GM18499 (cell line): ENCODE data around the gene ARHGAP6.
A peak's percentile ranks its signal among the peaks of the same experiment; 100 is the strongest.

Experiments
- ATAC-seq: cut with Tn5 transposase; IDR thresholded peaks from one replicate; pipeline ENCODE4 v1.9.1; 2021; ENCODE audit warnings: moderate number of reproducible peaks; ENCODE audit not compliant: insufficient read depth, unreplicated experiment

Gene ARHGAP6

DNA sequence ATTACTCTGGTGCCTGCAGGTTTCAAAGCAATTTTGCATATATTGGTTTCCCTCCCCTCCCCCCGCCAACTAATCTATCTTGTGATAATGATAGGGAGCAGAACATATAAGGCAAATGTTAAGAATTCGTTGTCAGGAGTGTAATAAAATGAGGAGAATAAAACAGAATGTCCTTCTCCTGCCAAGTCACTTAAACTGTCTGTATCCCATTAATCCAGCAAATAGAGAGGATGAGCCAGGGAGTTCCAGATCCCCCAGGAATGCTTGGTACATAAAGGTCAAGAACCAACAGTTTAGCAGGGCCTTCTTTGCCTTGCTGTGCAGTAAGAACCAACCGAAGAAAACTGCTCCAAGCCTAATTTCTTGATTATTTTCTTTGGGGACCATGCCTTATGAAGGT is 231.1 kb downstream of the ARHGAP6 start:
- no peak for ATAC-seq

DNA sequence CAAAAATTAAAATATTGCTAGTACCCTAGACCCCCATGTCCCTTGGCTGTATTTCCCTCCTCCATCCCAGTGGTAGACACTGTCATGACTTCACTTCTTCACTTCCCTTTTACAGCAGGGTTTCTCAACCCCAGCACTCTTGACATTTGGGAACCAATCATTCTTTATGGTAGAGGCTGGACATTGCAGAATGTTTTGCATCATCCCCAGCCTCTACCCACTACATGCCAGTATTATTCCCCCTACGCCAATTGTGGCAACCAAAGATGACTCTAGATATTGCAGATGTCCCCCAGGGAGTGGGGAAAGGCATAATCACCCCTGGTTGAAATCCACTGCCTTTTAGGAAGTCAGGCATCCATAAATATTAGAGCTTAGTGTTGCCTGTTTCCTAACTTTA is 233.9 kb downstream of the ARHGAP6 start:
- no peak for ATAC-seq

DNA sequence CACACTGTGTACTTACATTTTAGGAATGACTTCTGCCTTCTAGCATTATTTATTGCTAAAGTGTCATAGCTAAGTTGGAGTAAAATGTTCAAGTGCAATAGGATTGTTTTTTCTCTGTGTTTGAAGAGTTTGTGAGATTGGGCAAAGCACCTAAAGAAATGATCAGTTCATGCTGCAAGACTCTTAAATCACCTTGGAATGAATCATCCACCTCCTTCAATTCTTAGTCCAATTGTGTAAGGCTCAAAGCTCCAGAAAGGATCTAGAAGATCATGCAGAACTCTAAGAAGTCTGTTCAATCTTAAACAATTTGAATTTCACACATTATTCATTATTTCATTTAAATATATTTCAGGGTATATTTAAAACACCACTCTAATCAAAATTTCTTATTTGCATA is 235.4 kb downstream of the ARHGAP6 start:
- ATAC-seq = no peak

DNA sequence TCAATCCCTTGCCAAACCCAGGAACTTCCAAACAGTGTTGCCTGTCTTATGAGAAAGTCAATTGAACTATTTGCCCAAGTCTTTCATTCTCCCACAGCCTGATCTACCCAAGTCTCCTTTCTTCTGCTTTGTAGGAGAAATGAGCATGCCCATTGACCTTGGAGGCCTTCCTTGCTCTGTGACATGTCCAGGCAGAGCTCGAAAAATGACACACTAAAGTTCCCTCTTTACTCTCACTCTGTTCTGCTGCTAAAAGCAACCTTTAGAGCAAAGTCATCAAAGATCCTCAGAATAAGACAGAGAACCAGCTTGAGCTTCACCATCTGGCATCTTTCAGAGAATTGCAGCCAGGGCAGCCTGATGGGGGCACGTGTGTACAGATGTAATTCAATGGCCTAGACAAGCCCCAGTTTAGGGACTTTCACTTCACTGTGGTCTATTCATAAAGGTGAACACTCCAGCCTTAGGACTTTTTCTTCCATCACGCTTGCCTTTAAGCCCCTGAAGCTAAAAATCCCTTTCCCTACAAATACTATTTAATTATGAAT is 236.1 kb downstream of the ARHGAP6 start:
- no peak for ATAC-seq

DNA sequence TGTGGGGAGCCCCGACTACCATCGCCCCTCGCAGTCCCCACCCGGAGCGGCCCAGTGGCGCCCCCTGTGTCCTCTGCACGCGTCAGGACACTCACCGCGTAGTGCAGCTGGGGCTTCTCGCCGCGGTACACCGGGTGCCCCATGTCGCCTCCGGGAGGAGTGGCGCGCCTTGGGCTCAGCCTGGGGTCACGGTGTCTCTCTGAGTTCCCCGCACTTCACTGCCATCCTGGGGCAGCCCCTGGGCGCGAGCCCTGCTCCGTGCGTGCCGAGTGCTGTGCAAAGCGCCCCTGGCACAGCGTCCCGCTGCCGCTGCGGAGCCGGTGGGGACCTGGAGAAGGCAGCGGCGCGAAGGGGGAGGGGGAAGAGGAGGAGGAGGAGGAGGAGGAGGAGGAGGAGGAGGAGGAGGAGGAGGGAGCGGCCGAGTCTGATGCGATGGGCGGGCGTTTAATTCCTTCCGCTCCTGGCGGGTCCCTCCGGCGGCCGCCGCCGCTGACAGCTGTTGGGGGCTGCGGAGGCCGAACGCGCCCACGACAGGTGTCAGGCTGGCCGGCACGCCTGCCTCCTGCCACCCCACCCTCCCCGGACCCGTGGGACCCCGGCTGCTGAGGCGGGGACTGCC is 238.2 kb downstream of the ARHGAP6 start:
- ATAC-seq = no peak

DNA sequence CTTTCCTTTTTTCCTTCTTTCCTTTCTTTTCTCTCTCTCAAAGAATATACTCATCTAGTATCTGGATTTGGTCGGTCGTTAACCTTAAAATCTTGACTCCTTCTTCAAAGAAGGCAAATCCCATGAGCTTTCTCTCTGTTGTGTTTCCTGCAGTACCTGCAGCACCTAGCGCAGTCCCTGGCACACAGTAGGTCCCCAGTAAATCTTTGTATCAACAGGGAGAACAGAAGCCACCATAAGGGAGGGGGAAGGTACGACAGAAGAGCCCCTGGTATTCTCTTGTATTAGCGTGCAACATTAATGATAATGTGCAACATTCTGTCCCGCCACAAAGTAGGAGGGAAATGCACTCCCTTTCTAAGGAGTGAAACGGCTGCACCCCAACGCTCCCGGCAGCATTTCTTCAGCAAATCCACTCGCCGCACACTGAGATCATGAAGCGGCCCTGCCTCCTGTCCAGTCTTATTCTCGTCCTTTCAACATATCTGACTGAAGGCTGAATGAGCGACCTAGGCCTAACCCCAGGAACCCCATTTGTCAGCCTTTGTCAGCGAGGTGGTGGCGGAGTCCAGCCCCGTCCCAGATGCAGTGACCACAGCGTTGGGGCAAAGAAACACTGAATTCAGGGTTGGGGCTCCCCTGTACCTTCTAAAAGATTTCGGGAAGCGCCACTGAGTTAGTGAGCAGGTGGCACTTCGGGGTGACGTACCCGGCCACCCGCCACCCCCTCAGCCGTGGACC is 238.8 kb downstream of the ARHGAP6 start:
- no peak for ATAC-seq

DNA sequence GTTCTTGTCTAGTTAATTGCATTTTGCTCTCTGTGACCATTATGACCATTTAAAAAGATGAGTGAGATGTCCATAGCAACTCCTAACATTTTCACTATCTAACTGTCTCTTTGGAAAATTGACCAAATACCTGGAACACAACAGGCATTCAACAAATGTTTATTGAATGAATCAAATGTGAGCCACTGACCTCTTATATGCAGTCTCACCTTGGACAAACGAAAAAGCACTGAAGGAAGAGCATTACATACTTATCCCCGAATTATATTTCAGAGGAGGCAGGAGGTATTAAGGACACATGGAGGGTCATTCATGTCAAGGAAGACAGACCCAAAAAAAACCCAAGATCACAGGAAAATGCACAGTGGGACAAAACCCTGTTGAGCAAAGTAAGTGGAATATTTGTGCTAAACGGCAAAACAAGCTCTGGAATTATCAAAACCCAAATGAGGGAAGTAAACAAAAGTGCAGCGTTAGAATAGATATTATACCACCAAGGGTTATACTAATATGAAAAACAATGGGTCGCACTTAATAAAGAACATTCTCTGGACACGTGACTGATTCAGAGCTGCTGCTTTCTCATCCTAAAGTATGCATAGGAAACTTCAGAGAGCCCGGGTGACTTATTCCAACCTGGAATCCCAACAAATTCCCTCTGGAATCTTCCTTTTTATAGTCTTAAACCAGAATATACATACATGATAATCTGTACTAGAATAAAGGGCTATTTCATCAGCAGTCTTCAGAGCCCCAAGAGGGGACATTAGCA is 240.6 kb downstream of the ARHGAP6 start:
- no peak for ATAC-seq

DNA sequence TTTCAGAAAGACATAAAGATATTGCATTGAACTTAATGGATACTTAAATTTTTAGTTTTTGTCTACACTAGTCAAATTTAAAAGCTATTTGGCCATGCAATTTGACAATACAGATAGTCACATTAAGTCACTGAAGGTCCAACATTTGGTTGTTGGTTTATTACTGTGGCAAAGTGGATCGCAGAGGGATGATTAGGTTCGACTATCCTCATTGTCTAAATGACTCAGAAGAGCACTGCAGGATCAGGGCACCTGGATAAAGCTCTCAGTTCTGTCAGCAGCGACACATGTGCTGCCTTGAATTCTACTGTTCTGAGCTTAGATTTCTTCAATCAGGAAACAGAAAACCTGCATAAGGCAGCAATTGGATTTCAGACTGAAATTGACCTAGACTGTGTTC is 241.8 kb downstream of the ARHGAP6 start:
- ATAC-seq = no peak

DNA sequence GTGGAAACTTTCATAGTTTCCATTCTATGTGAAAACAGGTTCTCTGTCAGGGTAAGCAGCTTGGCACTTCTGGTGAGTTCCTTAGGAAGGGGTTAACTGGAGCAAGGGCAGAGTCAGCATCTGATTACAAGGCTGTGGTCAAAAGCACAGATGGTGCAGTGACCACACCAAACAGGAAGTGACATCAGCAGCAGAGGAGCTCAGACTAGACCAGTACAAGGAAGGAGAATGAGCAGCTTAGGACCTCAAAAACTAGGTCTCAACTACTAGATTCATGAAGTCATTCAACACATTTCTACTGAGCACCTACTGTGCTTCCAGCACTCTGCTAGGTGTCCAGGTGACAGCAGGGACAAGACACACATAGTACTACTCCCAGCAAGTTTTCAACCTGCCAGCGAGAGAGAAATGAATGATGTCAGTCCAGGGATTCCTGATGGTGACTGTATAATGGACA is 242.3 kb downstream of the ARHGAP6 start:
- ATAC-seq = peak; percentile 67

DNA sequence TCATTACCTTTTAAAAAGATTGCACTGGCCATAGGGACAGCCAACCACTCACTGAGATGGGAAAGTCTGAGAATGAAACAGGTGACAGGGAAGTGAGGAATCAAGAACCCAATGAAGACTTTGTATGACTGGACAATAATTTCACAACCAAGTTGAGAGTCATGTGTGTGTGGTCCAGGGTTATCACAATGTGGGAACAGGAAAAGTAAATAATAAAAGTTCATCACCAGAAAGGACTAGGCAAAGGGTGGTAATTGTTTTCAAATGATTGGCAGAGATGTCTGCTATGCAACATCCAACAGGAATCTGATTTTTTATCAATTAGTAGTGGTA is 243.2 kb downstream of the ARHGAP6 start:
- no peak for ATAC-seq

DNA sequence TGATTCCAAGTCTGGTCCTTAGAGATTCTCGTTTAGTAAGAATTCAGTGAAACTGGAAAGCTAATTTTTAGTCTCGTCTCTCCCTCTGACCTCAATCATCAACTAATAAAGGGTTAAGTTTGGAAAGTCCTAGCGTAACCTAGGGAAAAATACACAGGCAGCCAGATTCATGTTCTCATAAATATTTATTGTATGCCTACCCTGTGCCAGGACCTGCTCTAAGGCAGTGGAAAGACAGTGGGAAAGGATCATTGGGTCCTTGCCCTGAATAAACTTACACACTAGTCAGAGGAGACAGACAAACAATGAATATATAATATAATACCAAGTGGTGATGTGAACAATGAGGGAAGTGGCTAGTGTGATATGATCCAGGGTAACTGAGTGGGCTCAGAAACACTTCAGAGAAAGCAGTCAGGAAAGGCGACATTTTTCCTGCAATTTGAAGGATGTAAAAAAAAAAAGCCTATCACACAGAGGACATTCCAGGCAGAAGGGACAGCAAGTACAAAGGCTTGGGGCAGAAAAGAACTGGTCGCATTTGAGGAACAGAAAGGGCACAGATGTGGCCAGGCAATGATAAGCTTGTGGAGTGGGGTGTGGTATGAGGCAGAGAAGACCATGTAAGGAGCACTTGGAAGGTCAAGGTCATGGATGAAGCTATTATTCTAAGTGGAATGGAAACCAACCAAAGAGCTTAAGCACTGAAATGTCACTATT is 243.8 kb downstream of the ARHGAP6 start:
- no peak for ATAC-seq

DNA sequence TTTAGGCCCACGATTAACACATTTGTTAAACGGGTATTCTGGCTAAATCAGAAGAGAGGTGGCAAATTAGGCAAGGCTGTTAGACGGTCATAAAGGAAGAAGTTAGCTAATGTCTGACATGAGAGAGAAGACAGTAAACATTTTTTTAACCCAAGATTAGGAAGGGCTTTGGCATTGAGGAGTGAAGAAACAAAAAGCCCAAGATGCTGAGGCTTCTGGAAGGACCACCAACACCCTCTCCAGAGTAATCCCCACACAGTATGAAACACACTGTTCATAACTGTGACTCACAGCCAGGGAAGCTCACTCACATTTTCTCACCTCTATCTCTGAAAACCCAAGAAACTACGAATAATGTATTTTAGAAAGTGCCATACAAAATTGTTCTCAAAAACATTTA is 244.9 kb downstream of the ARHGAP6 start:
- ATAC-seq = no peak

DNA sequence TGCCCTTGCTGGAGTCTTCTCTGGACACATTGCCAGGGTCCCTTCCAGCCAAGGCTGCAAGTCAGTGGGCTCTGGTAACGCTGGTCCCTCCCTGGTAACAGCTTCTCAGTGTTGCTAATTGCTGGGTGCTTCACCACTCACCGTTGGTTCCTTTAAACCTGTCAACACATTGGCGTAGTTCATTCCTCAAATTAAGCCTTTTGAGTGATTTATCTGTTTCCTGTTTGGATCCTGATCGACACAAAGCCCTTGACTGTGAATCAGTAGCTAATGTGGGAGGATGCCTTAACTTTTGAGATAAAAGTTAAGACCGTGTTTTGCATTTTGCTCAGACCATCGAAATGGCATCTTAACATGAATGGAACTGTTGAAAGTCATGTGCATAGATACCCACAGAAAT is 246.6 kb downstream of the ARHGAP6 start:
- ATAC-seq = no peak

DNA sequence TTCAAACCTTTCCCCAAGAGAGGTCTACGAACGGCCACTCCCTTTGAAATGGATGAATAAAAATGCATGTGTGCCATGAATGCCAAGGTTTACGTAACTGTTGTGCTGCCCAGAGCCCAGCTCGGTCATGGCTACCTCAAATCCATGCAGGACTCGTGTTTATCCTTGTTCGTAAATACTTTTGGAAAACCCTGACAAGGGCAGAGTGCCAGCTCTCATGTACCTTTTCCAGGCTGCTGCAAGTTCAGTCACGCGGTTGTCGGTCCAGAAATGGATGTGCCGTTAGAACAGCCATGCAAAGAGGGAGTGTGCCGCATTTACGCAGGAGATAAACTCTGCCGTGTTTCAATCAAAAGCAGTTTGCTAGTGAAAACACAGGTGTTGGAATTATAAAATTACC is 249.1 kb downstream of the ARHGAP6 start:
- ATAC-seq = no peak

DNA sequence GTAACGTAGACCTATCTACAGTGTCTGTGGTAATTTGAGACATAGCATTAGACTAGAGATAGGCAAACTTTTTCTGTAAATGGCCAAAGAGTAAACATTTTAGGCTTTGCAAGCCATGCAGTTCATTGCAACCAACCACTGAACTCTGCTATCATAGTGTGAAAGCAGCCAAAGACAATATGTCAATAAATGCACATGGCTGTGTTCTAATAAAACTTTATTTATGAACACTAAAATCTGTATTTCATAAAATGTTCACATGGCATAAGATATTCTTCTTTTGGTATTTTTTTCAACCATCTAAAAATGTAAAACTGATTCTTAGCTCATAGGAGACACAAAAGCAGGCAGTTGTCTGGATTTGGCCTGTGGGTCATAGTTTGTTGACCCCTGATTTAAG is 251.6 kb downstream of the ARHGAP6 start:
- ATAC-seq = no peak

DNA sequence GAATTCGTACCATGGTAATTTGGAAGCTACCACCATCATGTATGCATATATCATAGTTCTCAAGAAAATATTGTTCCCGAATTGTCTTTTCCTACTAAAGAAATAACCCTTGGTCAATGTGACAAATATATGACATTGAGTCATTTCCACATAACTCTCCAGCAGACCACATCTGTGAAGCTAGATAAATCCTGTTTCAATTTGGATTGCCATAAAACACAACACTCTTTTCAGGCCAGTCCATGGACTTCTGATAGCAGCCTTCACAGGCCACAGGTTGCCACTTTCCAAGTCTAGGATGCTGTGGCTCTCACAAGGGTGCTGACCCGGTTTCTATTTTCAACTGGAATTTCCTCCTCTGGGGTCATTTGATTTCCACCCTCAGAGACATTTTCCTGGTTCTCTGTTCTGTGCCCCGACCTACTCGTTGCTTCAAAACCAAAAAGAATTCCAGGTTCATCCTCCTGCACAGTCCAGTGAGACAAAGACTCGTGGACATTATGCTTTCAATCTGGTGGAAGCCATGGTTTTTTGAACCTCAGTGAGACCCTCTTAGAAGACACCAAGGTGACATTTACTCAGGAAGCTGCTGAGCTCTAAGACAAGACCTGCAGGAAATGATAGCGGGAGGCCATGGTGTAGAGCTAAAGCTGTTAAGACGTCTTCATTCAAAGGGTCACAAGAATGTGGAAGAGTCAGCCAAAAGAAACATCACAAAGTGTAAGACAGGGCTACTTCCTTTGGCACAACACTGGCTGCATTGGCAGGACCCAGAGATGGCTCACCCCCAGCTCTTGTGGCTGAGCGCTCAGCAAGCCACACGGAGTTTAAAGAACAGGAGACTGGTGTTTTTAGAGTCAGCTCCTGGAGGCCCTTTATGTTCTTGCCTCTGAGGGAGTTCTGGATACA is 252.8 kb downstream of the ARHGAP6 start:
- no peak for ATAC-seq

DNA sequence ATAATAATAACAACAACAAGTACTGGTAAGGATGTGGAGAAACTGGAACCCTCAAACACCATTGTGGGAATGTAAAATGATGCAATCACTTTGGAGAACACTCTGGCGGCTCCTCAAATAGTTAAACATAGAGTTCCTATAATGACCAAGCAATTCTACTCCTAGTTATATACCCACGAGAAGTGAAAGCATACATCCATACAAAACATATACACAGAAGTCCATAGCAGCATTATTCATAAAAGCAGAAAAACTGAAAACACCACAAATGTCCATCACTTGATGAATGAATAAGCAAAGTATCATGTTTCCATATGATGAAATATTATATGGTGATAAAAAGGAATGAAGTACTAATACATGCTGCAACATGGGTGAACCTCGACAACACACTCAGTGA is 255.8 kb downstream of the ARHGAP6 start:
- ATAC-seq = no peak

DNA sequence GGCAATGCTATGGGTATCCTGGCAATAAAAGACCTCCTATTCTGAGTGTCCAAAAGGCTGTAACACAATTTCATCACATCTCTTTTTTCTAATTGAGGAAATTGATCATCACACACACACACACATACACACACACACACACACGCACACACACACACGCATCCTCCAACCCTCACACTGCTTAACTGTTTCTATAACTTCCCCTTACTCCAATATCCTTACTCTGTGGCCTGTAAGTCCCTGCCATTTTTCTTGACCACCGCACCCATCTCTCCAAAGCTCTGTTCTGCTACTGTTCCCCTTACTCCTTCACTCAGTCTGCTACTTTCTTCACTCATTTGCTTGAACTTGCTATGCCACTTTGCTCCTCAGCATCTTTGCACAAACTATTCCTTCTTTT is 256.9 kb downstream of the ARHGAP6 start:
- no peak for ATAC-seq

DNA sequence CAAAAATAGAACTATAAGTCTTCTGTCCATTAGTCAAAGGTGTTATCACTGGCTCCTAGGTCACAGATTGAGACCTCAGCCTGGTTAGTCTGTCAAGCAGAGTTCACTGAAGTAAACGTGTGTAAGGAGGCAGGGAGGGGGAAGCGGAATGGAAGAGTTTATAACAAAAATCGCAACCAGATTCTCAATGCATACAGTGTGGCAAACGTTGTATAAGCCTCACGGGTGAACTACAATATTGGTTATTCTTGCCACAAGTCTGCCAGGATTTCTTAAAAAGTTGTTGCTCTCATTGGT is 257.7 kb downstream of the ARHGAP6 start:
- no peak for ATAC-seq
